Islet precursor cell (in vitro differentiated cells): Measurements from ENCODE around the gene UNC13D.

Experiments used
- DNase-seq: peaks from one replicate; pipeline ENCODE4 v3.0.0-alpha.2; 2018

The UNC13D gene

DNA sequence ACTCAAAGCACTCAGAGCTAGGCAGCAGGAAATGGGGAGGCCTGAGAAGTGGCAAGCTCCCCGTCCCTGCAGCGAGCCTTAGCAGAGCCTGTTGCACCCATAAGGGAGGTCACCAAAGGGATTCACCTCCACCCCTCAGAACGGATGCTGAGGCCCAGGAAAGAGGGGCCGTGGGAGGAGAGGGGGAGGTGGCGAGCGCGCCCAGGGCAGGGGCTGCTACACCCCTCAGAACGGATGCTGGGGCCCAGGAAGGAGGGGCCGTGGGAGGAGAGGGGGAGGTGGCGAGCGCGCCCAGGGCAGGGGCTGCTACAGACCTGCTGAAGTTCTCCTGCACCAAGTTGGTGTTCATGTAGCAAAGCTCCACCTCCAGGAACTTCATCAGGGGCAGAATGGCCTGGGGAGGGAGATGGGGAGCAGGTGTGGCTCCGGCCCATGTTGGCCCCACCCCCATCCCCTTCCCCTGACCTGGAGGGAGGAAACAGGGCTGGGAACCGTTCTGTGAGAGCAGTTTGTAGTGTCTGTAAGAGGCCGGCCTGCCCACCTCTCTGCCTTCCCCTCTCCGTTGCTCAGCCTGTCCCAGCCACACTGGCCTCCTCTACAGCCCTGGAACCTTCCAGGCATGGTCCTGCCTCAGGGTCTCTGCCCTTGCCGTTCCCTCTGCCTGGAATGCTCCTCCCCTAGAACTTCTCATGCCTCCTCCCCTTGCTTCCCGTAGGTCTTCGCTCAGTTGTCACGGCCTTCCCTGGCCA lies 11.4 kb downstream of the UNC13D start:
- DNase-seq, result peak; percentile 89

DNA sequence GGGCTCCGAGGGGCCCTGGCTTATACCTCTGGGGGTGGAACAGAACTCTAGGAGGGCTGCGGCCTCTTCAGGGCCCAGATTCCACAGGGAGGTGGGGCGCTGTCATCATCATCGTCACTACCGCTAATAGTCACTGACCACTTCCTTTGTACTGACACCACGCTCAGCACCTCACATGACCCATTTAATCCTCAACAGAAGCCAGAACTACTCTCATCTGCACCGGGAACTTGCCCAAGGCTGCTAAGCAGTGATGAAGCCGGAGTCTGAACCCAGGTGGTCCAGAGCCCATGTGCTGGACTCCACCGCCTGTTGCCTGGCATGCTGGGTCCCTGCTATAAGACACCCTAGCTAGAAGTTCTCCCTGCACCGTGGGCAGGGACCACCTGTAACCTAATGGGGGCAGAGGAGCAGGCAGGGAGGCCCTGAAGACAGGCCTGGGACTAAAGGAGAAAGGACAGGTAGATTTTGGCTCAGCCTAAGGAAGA lies 12.0 kb downstream of the UNC13D start:
- peak; percentile 70 for DNase-seq

DNA sequence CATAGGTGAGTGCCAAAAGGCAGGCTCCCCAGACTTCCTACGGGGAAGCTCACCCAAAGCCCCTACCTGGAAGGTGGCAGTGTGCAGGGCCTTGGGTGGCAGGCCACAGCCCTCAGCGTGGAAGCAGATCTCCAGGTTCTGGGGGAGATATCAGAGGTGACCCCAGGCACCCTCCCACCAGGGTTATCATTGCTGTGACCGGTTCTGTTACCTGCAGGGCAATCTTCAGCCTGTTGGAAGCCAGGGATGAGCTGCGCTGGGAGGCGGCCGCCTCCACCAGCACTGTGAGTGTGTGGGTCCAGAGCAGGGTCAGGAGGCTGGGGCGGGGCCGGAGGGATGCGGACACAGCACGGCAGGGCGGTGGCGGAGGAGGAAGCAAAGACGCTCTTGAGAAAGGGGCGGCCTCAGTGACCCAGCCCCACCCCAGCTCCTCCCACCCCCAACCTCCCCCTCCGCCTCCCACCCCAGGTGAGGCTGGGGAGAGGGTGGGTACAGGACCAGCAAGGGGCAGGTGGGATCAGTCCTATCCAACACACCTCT lies 13.1 kb downstream of the UNC13D start:
- no peak for DNase-seq

DNA sequence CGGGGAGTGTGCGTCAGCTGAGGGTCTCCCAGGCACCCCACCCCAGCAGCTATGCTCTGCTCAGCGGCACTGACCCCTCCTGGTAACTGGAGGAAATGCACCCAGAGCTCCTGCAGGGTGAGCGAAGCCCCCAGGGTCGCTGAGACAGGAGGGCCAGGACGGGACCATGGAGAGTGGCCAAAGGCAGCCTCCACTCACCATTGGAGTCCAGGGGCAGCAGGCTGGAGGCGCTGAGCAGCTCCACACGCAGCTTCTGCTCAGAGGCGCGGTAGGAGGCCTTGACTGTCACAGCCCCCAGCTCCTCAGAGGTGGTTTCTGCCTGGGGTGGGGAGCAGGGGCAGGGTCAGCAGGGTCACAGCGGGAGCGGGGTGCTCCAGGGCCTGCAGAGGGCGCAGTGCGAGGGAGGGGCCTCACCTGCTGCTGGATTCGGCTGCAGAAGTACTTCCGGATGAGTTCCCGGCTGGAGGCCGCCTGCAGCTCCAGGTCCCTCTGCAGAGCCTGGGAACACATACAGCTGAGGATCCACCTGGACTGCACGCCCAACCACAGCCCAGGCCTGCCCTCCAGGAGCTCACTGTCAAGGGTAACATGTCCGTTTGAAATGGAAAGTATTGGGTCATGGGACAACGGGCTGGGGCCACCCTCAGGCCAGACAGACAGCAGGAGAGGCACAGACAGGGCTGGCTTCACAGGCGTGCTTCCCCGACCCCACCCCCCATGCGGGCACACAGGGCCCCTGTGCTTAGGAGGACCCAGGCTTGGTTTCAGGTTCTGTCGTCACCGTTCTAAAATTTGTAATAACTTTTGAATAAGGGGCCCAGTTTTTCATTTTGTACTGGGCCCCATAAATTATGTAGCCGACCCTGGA lies 13.8 kb downstream of the UNC13D start:
- peak; percentile 87 for DNase-seq

DNA sequence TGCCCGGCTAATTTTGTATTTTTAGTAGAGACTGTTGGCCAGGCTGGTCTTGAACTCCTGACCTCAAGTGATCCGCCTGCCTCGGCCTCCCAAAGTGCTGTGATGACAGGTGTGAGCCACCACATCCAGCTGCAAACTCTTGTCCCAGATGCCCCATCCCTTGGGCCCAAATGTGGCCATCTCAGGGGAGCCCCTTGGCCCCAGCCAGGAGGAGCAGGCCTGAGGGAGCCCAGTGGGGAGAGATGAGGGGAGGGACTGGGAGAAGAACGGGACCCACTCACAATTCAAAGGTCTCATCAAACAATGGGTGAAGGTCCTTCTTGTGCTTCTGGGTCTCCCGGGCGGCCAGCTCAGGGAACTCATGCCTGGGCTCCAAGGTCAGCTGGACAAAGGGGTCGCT lies 14.5 kb downstream of the UNC13D start:
- DNase-seq, result no peak

DNA sequence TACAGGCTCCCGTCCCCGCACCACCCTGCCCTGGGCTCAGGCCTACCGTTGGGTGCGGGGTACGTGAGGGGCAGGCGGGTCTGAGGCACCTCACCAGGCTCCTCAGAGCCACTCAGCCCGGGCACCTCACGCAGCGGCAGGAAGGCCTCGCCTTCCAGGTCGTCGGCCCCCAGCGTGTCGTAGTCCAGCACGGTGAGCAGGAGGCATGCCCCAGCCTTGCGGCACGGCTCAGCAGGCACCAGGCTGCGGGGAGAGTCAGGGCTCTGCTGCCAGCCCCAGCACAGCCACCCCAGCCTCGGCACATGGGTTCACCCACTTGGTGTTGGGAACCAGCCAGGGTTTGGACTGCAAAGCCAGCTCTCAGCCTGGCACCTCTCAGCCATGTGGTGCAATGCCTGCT lies 15.5 kb downstream of the UNC13D start:
- no peak for DNase-seq

DNA sequence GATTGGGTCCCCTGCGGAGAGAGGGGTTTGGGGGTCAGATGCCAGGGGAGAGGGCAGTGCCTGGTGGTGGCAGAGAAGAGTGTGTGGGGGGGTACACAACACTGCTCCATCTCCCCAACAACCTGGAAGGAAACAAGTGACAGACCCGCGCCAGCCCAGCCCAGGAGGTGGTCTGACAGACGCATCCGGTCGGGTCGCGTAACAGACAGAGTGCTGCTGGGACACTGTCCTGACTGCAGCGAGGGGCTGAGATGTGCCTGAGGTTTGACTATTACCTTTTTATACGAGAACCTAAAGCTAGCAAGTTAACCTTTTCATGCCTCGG lies 16.2 kb downstream of the UNC13D start:
- no peak for DNase-seq

DNA sequence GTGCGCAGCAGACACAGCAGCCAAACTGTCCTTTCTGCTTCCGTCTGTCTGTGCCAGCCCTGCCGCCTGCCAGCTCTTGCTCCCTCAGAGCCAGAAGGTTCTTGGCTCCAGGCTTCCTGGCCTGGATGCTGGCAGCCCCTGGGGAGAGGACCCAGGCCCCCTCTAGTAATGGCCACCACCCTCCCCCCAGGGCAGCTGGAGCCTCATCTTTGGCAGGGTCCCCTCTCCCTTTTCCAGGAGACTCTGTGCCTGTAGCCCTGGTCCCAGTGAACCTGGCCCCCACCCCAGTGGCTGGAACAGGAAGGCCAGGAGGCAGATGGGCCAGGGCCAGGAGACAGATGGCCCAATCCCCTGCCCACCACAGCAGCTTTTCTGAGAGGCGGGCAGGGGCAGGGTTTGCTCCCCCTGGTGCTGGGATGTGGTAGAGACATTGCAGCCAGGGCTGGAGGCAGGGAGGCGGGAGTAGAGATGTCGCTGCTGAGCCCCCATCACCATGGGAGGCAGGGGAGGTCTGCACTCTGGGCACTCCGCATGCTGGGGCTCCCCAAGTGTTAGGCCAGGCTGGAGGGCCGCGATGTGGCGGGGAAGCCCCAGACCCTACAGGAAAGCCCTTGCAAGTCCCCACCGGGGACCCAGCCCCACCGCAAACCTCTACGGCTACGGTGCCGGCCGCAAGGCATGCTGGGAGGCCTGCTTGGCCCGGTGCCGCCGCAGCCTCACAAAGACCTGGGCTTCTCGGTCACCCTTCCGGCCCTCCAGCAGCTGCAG lies 16.7 kb downstream of the UNC13D start:
- DNase-seq, result peak; percentile 95

DNA sequence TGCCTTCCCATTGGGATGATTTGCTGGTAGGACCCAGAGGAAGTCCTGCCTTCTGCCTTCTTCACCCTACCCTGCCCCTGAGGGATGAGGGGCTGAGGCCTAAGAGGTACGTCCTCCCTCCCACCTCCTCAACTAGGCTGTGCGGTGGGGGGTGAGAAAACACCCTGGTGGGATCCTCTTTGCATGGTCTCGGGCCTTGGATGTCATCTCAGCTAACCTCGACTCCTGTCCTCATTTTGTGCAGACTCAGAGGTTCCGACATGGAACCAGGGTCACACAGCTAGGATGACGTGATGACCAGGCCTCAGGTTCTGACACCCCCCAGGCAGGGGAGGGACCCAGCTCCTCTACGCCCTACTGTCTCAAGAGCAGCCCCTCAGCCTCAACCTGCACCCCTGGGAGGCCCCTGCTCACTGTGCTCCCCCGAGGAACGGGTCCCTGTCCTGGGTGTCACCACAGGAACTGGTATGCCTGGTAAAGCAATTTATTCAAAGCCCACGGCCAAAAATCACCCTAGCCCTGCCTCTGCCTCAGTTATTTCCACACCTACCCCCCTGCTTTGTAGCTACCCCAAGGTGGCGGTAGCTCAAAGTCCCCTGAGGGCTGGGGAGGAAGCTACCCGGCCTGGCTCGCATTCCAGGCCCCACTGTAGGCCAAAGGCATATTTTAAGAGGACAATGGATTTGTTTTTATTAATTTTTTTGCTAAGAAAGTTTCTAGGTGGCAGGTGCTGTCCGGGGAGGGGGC lies 17.5 kb downstream of the UNC13D start:
- no peak for DNase-seq

DNA sequence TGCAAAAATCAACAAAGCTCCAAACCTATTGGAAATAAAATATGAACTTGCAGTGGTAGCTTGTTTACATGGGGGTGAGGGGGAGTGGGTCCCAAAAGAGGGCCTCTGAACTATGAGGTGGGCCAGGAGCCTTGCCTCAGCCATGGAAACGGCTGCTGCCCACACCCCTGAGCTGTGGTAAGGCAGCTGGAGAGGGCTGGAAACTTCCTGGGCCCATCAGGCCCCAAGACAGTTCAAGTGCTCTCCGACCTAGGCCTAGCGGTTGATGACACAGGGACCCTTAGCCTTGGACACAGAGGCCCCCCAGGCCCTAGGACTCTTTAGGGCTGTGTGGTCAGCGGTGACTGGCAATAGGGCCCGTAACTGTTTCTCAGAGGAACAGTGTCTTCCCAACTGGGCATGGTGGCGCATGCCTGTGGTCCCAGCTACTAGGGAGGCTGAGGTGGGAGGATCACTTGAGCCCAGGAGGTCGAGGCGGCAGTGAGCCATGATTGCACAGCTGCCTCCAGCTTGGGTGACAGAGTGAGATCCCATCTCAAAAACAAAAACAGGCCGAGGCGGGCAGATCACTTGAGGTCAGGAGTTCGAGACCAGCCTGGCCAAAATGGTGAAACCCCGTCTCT lies 18.3 kb downstream of the UNC13D start:
- DNase-seq, result no peak

DNA sequence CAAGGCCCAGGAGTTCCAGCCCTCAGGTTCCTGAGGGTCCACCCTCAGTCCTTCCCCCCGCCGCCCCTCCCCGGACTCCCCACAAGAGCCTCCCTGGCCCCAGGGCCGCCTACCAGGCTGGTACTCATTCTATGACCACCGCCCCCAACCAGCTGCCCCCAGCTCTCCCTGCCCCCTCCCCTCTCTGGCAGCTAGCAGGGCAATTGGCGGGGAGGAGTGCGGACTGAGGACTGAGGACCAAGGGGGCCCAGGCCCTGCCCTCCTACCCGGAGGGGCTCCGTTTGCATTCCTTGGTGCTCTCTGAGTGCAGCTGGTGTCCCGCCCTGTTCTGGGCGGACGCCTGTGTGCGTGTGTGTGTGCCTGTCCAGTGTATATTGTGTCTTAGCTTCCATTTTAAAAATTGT lies 19.1 kb downstream of the UNC13D start:
- no peak for DNase-seq

DNA sequence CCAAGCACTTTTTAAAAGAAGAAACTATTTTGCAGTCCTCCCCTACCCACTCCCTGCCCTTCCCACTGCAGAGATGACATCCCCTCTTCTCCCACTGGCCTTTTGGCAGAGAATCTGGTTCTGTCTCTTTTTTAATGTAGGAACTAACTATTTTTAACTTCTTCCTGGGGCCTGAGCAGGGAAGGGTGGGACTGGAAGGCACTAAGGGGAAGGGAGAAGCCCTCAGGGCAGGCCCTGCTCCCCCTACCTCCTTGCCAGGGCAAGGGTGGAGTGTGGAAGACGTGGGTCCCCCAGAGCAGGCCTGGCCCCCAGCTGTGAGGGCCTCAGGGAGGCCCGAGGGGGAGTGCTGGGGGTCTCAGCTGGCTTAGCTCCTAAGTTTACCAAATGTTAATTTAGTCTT lies 19.5 kb downstream of the UNC13D start:
- no peak for DNase-seq

DNA sequence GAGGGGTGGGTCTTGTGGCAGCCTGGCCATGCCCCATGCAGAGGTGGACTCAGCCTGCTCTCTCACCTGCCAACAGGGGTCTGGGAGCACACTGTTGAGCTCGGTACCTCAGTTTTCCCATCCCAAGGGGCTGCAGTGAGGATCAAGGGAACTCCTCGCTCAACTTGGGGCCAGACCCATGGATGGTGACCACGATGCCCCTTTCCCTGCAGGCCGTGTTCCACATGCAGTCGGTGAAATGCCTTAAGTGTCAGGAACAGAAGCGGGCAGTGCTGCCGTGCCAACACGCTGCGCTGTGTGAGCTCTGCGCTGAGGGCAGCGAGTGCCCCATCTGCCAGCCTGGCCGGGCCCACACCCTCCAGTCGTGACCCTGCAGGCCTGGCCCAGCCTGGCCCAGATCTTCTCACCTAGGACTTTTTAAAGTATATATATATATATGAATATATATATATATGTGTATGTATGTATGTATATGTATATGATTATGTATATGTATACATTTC lies 20.1 kb downstream of the UNC13D start:
- DNase-seq, result no peak

DNA sequence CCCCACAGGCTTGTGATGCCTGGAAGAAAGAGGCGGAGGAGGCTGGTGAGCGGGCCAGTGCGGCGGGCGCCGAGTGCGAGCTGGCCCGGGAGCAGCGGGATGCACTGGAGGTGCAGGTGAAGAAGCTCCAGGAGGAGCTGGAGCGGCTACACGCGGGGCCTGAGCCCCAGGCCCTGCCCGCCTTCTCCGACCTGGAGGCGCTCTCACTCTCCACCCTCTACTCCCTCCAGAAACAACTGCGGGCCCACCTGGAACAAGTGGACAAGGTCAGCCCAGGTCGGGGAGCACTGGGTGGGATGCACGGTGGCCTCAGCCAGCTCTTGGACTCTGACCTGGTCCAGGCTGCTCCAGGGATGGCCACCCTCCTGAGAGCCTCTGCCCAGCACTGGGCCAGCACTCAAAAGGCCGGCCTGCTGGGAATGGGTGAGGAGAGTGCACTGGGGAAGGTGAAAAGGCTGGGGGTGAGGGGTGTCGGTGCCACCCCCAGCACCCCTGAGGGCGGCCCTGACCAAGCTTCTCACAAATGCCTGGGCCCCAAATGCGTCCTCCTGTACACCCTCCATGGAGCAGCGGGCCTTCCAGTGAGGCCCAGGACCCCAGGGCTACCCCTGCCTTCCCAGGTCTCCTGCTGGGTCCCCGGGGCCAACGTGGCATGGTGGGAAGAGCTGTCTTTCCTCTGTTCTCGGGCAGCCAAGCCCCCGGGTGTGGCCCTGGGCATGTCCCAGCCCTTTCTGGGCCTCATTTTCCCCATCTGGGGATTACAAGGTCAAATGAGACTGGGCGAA lies 20.8 kb downstream of the UNC13D start:
- no peak for DNase-seq

DNA sequence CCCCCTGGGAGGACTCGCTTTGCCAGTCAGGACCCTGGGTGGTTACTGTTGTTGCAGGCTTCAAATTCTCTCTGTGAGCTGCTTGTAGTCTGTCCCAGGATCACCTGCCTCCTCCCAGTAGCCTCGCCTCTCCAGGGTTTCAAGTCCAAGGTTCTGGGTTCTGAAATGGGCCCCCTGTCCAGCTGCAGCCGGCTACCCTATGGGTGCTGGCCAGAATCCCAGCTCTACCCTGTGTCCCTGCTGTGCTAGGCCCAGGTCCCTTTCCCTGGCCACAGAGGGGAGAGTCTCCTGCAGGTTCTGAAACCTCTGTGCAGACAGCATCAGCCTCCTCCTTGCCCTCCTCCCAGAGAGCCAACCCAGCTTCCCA lies 21.4 kb downstream of the UNC13D start:
- no peak for DNase-seq

DNA sequence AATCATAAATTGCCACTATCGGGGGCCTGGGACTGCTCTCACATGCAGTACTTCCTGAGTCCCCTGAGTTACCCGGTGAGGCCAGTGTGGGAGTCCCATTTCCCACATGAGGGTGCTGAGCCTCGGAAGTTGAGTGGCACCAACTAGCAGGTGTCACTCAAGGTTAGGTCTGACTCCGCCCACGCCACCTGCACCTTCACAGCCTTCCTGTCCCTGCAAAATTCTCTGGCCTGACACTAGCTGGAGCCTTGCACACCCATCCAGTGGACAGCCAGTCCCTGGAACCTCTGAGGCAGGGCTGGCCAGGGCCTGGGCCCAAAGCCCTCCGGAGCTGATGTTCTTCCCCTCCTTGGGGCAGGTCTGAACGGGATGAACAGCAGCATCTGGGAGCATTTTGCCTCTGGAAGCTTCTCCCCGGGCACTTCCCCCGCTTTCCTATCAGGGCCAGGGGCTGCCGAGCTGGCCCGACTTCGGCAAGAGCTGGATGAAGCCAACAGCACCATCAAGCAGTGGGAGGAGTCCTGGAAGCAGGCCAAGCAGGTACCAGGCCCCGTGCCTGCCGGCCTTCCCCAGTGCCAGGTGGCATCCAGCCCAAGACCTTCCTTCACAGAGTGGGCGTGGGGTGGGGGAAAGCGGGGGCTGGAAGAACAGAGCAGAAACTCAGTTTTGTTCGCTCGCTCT lies 21.9 kb downstream of the UNC13D start:
- no peak for DNase-seq

DNA sequence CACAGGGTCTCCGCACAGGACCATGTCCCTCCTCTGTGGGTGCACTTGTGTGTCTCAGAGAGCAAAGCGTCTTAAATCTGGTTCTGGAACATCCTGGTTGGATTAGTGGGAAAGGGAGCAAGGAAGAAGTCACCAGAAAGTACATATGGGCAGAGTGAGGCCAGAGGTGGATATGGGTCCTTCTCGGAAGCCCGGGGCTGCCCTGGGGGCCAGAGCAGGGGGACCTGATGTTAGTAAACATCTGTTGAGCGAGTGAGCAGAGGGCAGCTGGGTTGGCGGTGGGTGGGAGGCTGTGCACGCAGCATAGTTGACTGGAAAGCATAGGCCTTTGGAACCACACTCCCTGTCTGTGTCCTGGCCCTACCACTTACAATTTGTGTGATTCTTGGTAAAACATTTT lies 22.7 kb downstream of the UNC13D start:
- no peak for DNase-seq

DNA sequence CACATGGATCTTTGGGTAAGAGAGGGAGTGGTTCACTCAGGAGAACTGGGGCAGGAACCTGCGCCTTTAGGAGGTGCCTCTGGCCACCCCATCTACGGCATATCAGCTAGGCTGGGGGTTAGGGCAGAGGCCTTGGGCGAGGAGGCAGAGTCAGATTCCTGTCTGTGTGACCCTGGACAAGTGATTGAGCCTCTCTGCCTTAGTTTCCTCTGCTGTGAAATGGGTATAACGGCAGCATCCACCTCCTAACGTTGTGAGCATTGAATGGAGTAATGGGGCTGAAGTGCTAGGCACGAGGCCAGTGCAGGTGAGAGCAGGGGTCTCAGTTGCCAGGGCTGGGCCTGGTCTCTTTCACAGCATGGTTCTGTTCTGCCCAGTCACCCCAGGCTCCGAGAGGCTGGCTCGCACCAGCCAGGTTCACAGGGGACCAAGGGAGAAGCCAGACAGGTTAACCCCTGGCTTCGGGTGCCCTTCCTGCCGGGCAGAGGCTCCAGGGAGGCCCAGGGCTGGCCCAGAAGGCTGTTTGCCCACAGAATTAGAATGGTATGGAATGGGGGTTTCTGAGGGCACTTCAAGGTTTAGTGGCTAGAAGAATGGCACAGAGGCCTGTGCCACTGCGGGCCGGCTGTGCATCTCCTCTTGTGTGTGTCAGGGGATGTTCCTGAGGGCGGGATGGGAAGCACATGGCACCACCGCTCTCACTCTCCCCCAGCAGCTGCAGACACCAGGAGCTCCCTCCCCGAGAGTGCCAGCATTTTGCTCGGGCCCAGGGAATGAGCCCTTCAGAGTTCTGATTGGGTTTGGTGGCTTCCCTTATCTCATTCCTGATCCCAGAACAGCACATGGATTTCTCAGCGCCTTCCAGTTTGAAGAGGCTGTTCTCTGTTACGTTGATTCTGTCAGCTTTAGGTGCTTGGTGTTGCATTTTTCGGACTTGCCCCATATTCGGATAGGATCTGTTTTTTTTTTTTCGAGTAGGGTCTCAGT lies 23.8 kb downstream of the UNC13D start:
- no peak for DNase-seq

DNA sequence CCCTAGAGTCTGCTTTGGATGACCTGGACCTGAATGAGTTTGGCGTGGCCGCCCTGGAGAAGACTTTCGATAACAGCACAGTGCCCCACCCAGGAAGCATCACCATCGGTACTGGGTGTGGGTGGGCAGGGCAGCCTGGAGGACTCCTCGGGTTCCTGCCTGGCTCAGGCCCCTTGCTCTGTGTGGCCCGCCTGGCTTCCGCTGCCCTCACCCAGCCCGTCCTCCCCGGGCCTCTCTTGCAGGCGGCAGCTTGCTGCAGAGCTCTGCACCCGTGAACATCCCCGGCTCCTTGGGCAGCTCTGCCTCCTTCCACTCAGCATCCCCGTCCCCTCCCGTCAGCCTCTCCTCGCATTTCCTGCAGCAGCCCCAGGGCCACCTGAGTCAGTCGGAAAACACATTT lies 24.5 kb downstream of the UNC13D start:
- no peak for DNase-seq
